Mesenteric fat pad (tissue), 1 donor: ENCODE measurements around the gene MAP3K10. TPM values are rescaled to one million over a fixed set of nuclear protein-coding genes. Genes with fewer than 3 reads are reported as not detected.
"Not testable (repeated sequence)": the region's sequence is repeated elsewhere in the genome, so short reads cannot be mapped to it uniquely, and the experiment has no call there.

Experiments
- DNase-seq: peaks from one replicate; pipeline ENCODE4 v3.0.0-alpha.2; 2020; ENCODE audit warnings: low spot score
- long read RNA-seq: library from polyadenylated mRNA; unstranded; transcript quantifications from one replicate; pipeline ENCODE4 v2.0.0, GENCODE V29; 2020
- total RNA-seq: library from RNA; stranded (reverse); fragmentation: NEBNext Ultra II Directional; extraction: Animal tissue kit (Norgen Biotek cat#: 25700); gene quantifications from one replicate; pipeline ENCODE4 v1.2.1, GENCODE V29; 2021
- donor health status: DM: yes; HTN: yes; CAD: no.

MAP3K10 gene
- 18.0 TPM for total RNA-seq
- long read RNA-seq, partial matches to known transcripts = 2 of 2 reads
- long read RNA-seq, other reads (novel, unspliced or antisense) = 0 of 2 reads

GRCh38 chr19:40190891-40191835, at the start of gene MAP3K10:
MAP3K10 (plus strand) TSS chr19:40191426; CDS start chr19:40192032, 606 bp downstream.
- peak; percentile 93 for DNase-seq

GRCh38 chr19:40141551-40141950, 49.7 kb upstream of the MAP3K10 start:
- no peak for DNase-seq

GRCh38 chr19:40143612-40144011, 47.6 kb upstream of the MAP3K10 start:
- no peak for DNase-seq

- DNase-seq = no peak
Measured at GRCh38 chr19:40144151-40144550, 47.1 kb upstream of the MAP3K10 start.

GRCh38 chr19:40144947-40145748, 46.1 kb upstream of the MAP3K10 start:
- DNase-seq = no peak

- DNase-seq = not testable (repeated sequence)
Measured at GRCh38 chr19:40145749-40146029, 45.5 kb upstream of the MAP3K10 start.

GRCh38 chr19:40147338-40147692, 43.9 kb upstream of the MAP3K10 start:
- DNase-seq = no peak

- no peak for DNase-seq
Measured at GRCh38 chr19:40147693-40148347, 43.4 kb upstream of the MAP3K10 start.

- no peak for DNase-seq
Measured at GRCh38 chr19:40149501-40149900, 41.7 kb upstream of the MAP3K10 start.

GRCh38 chr19:40150170-40150569, 41.1 kb upstream of the MAP3K10 start:
- no peak for DNase-seq

GRCh38 chr19:40154121-40154680, 37.0 kb upstream of the MAP3K10 start:
- DNase-seq = peak; percentile 64

- DNase-seq = peak; percentile 12
Measured at GRCh38 chr19:40155749-40156265, 35.4 kb upstream of the MAP3K10 start.

- DNase-seq = no peak
Measured at GRCh38 chr19:40157059-40157458, 34.2 kb upstream of the MAP3K10 start.

GRCh38 chr19:40159744-40160143, 31.5 kb upstream of the MAP3K10 start:
- no peak for DNase-seq

GRCh38 chr19:40162104-40162503, 29.1 kb upstream of the MAP3K10 start:
- no peak for DNase-seq

- no peak for DNase-seq
Measured at GRCh38 chr19:40163541-40164129, 27.6 kb upstream of the MAP3K10 start.

GRCh38 chr19:40165362-40165937, 25.8 kb upstream of the MAP3K10 start:
- DNase-seq = no peak

GRCh38 chr19:40169482-40170302, 21.5 kb upstream of the MAP3K10 start:
- not testable (repeated sequence) for DNase-seq

GRCh38 chr19:40170303-40170989, 20.8 kb upstream of the MAP3K10 start:
- DNase-seq = not testable (repeated sequence)
